Measurements from ENCODE around the gene ARL8B. TPM values are rescaled to one million over a fixed set of nuclear protein-coding genes. Genes with fewer than 3 reads are reported as not detected.
"Not testable (repeated sequence)": the region's sequence is repeated elsewhere in the genome, so short reads cannot be mapped to it uniquely, and the experiment has no call there.

ARL8B gene
- total RNA-seq, 2 experiments from 2014 or later = 55.4 to 58.5 TPM

DNA sequence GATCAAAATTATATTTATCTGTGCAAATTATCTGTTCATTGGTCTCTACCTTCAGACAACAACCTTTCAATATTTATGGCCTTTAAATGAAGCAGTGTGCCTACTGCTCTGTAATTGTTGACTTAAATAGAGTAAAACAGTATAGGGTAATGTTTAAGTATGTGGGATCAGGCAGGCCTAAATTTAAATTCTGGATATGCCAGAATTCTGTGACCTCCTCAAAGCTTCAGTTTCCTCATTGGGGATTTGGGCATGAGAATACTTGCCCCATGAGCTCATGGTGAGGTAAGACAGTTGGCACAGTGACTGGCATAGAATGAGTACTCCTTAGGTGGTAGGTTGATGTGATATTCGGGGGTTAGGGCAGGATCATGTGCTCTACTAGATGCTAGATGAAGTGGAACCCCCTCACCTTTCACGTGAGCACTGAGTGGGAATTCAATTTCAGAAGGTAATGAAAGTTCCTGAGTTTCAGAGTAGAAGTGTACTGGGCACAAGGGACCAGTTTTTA lies 14.9 kb downstream of the ARL8B start:
- H3K4me3 Mint-ChIP-seq = no peak overlapping the region
- no peaks in the 10 kb centered on the region for H3K27me3 Mint-ChIP-seq
- ChIA-PET CTCF (interaction anchor here (0.7 to 1.9 kb wide), 5 partner anchors 13 to 64 kb away, joined by 3 to 15 read pairs (median 3); no protein-coding TSS in a partner anchor), POLR2A (no interaction called here)
- peak overlapping the region; percentile 72 for H3K27ac Mint-ChIP-seq
- H3K9me3 Mint-ChIP-seq = no peaks in the 10 kb centered on the region
- no peak for DNase-seq
- H3K36me3 Mint-ChIP-seq = peaks cover 11% of the 10 kb centered on the region
- intact Hi-C loops (cut with micrococcal nuclease) = loop anchor here (1.0 to 5.0 kb wide), 5 partner anchors 15 to 165 kb away; partner anchors contain the start of genes ARL8B and EDEM1
- peaks cover 71% of the 10 kb centered on the region for H3K4me1 Mint-ChIP-seq (ENCODE audit: low read depth)

DNA sequence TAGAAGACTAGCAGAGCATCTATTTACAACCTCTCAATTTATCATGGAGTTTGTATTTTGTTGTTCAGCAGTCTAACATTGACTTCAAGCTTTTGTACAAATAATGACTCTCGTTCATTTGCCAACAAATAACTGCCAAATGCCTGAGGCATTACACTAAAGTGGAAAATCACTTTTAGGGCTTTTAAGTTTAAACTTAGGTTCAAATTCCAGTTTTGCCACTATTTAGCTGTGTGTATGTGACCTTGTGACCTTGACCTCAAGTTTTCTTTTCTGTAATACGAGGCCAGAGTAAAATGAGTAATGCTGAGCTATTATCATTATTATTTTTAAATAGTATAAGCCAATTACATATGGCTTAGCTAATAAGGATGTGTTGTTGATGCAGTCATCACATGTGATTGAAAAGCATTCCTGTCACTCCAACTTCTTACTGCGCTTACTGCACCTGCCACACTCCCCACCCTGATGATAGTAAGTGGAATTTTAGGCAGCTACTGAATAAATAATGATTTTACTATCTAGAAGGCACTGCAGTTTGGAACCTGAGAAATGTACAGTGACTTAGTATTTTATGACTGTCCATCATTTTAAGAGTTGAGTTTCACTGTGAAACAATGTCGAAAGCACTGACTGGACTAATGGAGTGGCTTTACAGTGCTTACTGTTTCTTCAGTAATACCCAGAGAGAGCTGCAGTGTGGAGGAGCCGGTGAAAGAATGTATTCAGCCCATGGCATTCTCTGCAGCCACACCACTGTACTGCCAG lies 16.3 kb downstream of the ARL8B start:
- Mint-ChIP-seq H3K4me3 (no peak overlapping the region), H3K36me3 (peaks cover 15% of the 10 kb centered on the region), H3K27ac (no peak overlapping the region), H3K9me3 (no peaks in the 10 kb centered on the region), H3K4me1 (ENCODE audit: low read depth) (peaks cover 72% of the 10 kb centered on the region), H3K27me3 (no peaks in the 10 kb centered on the region)
- intact Hi-C loops (cut with micrococcal nuclease) = loop anchor here (5.0 kb wide), 1 partner anchor 164 kb away; no protein-coding TSS in a partner anchor
- CTCF ChIA-PET = interaction anchor here (1.3 kb wide), 1 partner anchor 11 kb away, joined by 4 read pairs; no protein-coding TSS in a partner anchor
- POLR2A ChIA-PET = interaction anchor here (1.1 kb wide), 2 partner anchors 9 to 50 kb away, joined by 3 to 4 read pairs; no protein-coding TSS in a partner anchor
- DNase-seq = no peak

DNA sequence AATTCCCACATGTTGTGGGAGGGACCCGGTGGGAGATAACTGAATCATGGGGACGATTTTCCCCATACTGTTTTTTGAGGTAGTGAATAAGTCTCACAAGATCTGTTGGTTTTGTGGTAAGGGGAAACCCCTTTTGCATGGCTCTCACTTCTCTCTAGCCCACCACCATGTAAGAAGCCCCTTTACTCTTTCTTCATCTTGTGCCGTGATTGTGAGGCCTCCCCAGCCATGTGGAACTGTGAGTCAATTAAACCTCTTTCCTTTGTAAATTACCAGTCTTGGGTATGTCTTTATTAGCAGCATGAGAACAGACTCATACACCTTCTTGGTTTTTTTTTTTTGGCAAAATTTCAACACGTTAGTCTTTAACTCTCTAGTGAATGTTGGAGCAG lies 18.1 kb downstream of the ARL8B start:
- Mint-ChIP-seq H3K4me1 (ENCODE audit: low read depth) (peaks cover 74% of the 10 kb centered on the region), H3K9me3 (no peaks in the 10 kb centered on the region), H3K36me3 (peaks cover 17% of the 10 kb centered on the region), H3K27me3 (no peaks in the 10 kb centered on the region), H3K4me3 (no peak overlapping the region), H3K27ac (no peak overlapping the region)
- ChIA-PET CTCF (no interaction called here), POLR2A (no interaction called here)
- intact Hi-C loops (cut with micrococcal nuclease) = no loop called here
- no peak for DNase-seq

DNA sequence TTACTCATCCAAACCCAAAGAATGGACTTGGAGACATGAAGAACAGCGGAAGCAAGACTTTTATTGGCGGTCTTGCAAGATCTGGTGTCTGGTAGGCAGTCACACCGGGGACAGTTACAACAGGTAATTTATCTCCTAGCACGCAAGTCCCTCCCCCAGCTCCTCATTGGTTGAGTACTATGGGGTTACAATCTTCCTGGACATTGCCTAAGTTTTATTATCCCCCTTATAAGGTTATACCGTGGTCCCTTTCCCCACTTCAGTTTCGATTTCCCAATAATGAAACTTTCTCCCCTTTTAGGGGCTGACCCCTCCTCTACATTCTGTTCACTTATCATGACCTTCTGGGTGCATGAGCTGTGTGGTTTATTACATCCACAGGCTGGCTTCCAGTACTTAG lies 18.7 kb downstream of the ARL8B start:
- peaks cover 22% of the 10 kb centered on the region for H3K36me3 Mint-ChIP-seq
- intact Hi-C loops (cut with micrococcal nuclease) = no loop called here
- H3K4me1 Mint-ChIP-seq (ENCODE audit: low read depth) = peaks cover 74% of the 10 kb centered on the region
- ChIA-PET POLR2A (no interaction called here), CTCF (no interaction called here)
- no peak overlapping the region for H3K4me3 Mint-ChIP-seq
- H3K27me3 Mint-ChIP-seq = no peaks in the 10 kb centered on the region
- peaks cover 5% of the 10 kb centered on the region for H3K9me3 Mint-ChIP-seq
- H3K27ac Mint-ChIP-seq = no peak overlapping the region
- no peak for DNase-seq

DNA sequence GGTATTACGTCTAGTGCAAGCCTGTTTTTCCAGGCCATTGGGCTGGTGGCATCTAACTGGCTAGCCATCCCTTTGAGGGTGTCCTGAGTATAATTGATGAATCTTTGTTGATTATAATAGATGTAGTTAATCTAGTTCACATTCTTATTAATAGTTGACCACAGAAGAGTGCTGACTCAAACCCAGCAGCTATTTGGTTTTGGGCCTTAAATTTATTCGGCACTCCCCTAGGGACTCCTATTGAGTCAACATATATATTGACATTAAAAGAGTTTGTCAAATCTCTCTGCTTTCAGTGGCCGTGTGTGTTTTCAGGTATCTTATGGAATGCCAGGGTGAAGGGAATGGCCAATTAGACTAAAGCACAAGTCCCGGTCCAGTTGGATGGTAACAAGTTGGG lies 19.7 kb downstream of the ARL8B start:
- H3K27me3 Mint-ChIP-seq = no peaks in the 10 kb centered on the region
- H3K4me1 Mint-ChIP-seq (ENCODE audit: low read depth) = peaks cover 66% of the 10 kb centered on the region
- peaks cover 29% of the 10 kb centered on the region for H3K36me3 Mint-ChIP-seq
- H3K27ac Mint-ChIP-seq = no peak overlapping the region
- intact Hi-C loops (cut with micrococcal nuclease) = no loop called here
- no peak overlapping the region for H3K4me3 Mint-ChIP-seq
- ChIA-PET POLR2A (no interaction called here), CTCF (no interaction called here)
- peaks cover 12% of the 10 kb centered on the region for H3K9me3 Mint-ChIP-seq
- DNase-seq = no peak

DNA sequence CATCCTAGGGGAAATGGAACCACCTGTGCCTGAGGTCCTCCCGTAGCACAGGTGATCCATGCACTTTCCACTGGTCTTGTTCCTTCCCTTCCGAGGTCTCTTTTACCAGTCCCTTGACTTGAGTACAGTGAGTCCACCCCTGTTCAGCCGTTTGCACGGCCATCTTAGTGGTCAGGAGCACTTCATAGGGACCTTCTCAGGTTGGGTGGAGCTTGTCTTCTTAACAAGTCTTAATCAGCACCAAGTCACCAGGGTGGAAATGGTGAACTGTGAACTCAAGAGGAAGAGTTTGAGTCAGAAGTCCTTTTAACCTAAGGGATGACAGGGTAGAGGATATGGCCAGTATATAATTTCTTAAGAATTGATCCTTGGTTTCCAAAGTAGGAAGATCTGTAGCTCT lies 21.4 kb downstream of the ARL8B start:
- H3K27me3 Mint-ChIP-seq = no peaks in the 10 kb centered on the region
- peak overlapping the region; percentile 49 for H3K27ac Mint-ChIP-seq
- H3K4me1 Mint-ChIP-seq (ENCODE audit: low read depth) = peaks cover 64% of the 10 kb centered on the region
- ChIA-PET CTCF (no interaction called here), POLR2A (interaction anchor here (0.6 to 0.7 kb wide), 2 partner anchors 20 to 44 kb away, joined by 3 read pairs; partner anchors contain the start of gene EDEM1)
- no peak overlapping the region for H3K4me3 Mint-ChIP-seq
- no peak for DNase-seq
- intact Hi-C loops (cut with micrococcal nuclease) = no loop called here
- H3K9me3 Mint-ChIP-seq = peaks cover 23% of the 10 kb centered on the region
- peaks cover 39% of the 10 kb centered on the region for H3K36me3 Mint-ChIP-seq

DNA sequence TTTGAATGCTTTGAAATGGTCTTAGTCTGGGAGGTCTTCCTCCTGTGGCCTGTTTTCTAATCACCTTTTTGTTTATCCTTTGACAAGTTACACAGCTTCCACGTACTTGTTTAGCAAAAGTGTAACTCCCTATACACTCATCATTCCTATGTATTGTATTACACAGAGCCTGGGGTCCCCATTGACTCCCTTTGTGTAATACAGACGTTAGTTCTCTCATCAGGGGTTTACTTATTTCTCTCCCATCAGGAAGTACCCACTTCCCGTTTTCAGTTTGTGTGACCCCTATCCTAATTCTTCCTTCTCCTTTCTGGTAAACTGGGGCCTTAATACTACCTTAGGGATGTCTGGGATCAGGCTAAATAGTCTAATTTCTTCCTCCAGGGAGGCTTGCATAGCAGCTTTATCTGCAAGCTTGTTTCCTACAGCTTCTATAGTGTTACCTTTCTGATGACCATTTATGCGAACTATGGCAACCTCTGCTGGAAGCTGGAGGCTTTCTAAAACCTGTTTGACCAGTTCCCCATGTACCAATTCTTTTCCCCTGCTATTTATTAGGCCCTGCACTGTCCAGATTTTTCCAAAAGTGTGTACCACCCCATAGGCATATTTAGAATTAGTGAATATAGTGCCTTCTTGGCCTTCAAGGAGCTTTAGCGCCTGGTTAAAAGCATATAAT lies 22.4 kb downstream of the ARL8B start:
- H3K36me3 Mint-ChIP-seq = peaks cover 40% of the 10 kb centered on the region
- no peak for DNase-seq
- POLR2A ChIA-PET = interaction anchor here (1.0 kb wide), 1 partner anchor 42 kb away, joined by 3 read pairs; no protein-coding TSS in a partner anchor
- no peaks in the 10 kb centered on the region for H3K27me3 Mint-ChIP-seq
- CTCF ChIA-PET = no interaction called here
- H3K4me3 Mint-ChIP-seq = no peak overlapping the region
- no peak overlapping the region for H3K27ac Mint-ChIP-seq
- peaks cover 23% of the 10 kb centered on the region for H3K9me3 Mint-ChIP-seq
- intact Hi-C loops (cut with micrococcal nuclease) = no loop called here
- peaks cover 64% of the 10 kb centered on the region for H3K4me1 Mint-ChIP-seq (ENCODE audit: low read depth)

DNA sequence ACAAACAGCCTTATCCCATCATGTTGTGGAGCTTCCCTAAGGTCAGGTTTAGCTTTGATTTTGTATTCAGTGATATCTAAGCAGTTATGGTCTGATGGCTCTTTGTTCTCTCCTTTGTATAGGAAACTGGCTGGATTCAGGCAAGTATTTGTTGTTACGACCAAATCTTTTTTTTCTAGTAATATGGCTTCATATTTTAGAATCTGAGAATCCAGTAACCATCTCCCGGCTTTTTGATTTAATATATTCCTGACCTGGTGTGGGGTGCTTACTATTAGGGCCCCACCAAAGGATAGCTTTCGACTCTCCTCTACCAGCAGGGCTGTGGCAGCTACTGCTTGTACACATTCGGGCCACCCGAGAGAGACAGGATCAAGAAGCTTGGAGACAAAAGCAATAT lies 23.0 kb downstream of the ARL8B start:
- intact Hi-C loops (cut with micrococcal nuclease) = no loop called here

DNA sequence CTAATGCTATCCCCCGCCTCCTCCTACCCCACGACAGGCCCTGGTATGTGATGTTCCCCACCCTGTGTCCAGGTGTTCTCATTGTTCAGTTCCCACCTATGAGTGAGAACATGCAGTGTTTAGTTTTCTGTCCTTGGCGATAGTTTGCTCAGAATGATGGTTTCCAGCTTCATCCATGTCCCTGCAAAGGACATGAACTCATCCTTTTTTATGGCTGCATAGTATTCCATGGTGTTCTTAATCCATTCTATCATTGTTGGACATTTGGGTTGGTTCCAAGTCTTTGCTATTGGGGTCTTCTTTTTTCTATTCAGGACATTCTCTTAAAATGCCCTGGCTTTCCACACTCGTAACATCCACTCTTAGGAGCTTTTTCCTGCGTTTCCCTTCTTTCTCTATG lies 25.1 kb downstream of the ARL8B start:
- CTCF ChIA-PET; intact Hi-C loops (cut with micrococcal nuclease); H3K27ac Mint-ChIP-seq; POLR2A ChIA-PET; DNase-seq; H3K4me3 Mint-ChIP-seq; H3K27me3 Mint-ChIP-seq: not testable (repeated sequence)
- H3K9me3 Mint-ChIP-seq = peaks cover 23% of the 10 kb centered on the region
- H3K36me3 Mint-ChIP-seq = peaks cover 34% of the 10 kb centered on the region
- peaks cover 53% of the 10 kb centered on the region for H3K4me1 Mint-ChIP-seq (ENCODE audit: low read depth)

More for the DNA sequence above, 23.0 kb downstream of the ARL8B start:
- no peaks in the 10 kb centered on the region for H3K27me3 Mint-ChIP-seq
- ChIA-PET CTCF (no interaction called here), POLR2A (interaction anchor here (1.0 kb wide), 1 partner anchor 42 kb away, joined by 3 read pairs; no protein-coding TSS in a partner anchor)
- no peak for DNase-seq
- no peak overlapping the region for H3K27ac Mint-ChIP-seq
- peaks cover 23% of the 10 kb centered on the region for H3K9me3 Mint-ChIP-seq
- H3K4me1 Mint-ChIP-seq (ENCODE audit: low read depth) = peaks cover 63% of the 10 kb centered on the region
- peaks cover 43% of the 10 kb centered on the region for H3K36me3 Mint-ChIP-seq
- no peak overlapping the region for H3K4me3 Mint-ChIP-seq

DNA sequence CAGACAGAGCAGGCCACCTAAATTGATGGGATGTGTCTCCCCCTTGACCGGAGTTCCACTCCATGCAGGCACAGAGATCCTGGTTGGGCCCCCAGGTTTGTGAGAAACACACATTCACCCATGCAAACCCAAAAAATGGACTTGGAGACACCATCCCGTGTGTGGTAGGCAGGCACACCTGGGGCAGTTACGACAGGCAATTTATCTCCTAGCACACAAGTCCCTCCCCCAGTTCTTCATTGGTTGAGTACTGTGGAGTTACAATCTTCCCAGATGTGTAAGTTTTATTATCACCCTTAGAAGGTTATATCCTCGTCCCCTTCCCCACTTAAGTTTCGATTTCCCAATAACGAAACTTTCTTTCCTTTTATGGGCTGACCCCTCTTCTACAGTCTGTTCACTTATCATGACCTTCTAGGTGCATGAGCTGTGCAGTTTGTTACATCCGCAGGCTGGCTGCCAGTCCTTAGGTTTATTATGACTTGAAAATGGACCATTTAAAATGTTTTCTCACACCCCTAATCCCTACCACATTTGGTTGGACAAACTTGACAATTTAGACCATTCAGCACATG lies 27.3 kb downstream of the ARL8B start:
- H3K36me3 Mint-ChIP-seq = peaks cover 32% of the 10 kb centered on the region
- POLR2A ChIA-PET = no interaction called here

DNA sequence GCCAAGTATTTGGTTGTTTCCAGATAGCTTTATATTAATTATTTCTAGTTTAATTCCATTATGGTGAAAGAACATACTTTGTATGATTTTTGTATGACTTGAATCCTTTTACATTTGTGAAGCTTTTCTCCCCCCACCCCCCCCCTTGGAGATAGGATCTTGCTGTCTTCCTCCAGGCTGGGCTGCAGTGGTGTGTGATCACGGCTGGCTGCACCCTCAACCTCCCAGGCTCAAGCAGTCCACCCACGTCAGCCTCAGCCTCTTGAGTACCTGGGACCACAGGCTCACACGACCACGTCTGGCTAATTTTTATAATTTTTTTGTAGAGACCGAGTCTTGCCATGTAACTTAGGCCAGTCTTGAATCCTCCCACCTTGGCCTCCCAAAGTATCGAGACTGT lies 29.5 kb downstream of the ARL8B start:
- ChIA-PET CTCF (interaction anchor here (0.6 to 1.3 kb wide), 3 partner anchors 16 to 202 kb away, joined by 3 to 6 read pairs (median 3); partner anchors contain the start of gene ARL8B), POLR2A (interaction anchor here (0.9 kb wide), 1 partner anchor 25 kb away, joined by 4 read pairs; no protein-coding TSS in a partner anchor)
- Mint-ChIP-seq H3K27ac (no peak overlapping the region), H3K4me3 (no peak overlapping the region), H3K27me3 (no peaks in the 10 kb centered on the region), H3K36me3 (peaks cover 25% of the 10 kb centered on the region), H3K9me3 (peaks cover 12% of the 10 kb centered on the region), H3K4me1 (ENCODE audit: low read depth) (peaks cover 61% of the 10 kb centered on the region)
- no peak for DNase-seq
- intact Hi-C loops (cut with micrococcal nuclease) = no loop called here

More for the DNA sequence above, 27.3 kb downstream of the ARL8B start:
- Mint-ChIP-seq H3K27me3 (no peaks in the 10 kb centered on the region), H3K27ac (no peak overlapping the region), H3K9me3 (peaks cover 23% of the 10 kb centered on the region), H3K4me3 (no peak overlapping the region), H3K4me1 (ENCODE audit: low read depth) (peaks cover 48% of the 10 kb centered on the region)
- no peak for DNase-seq
- intact Hi-C loops (cut with micrococcal nuclease) = no loop called here
- CTCF ChIA-PET = no interaction called here

DNA sequence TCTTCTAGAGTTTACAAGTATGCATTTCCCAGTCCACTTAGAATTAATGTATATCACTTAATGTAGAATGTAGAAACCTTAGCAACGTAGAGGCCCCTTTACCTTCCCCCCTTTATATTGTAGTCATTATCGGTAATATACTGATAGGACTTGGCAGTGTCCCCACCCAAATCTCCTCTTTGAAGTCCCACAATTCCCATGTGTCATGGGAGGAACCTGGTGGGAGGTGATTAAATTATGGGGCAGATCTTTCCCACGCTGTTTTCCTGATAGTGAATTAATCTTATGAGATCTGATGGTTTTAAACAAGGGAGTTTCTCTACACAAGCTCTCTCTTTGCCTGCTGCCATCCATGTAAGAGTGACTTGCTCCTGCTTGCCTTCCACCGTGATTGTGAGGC lies 31.0 kb downstream of the ARL8B start:
- ChIA-PET CTCF (no interaction called here), POLR2A (no interaction called here)
- no peak overlapping the region for H3K27ac Mint-ChIP-seq
- intact Hi-C loops (cut with micrococcal nuclease) = no loop called here
- no peak overlapping the region for H3K4me3 Mint-ChIP-seq
- no peak for DNase-seq
- no peaks in the 10 kb centered on the region for H3K27me3 Mint-ChIP-seq
- H3K9me3 Mint-ChIP-seq = no peaks in the 10 kb centered on the region
- peaks cover 67% of the 10 kb centered on the region for H3K4me1 Mint-ChIP-seq (ENCODE audit: low read depth)
- H3K36me3 Mint-ChIP-seq = peaks cover 13% of the 10 kb centered on the region
